Measurements from ENCODE around the gene SETD7.

The SETD7 gene

GRCh38 chr4:139575072-139575471, 19.1 kb upstream of the SETD7 start:
- no peak for DNase-seq (ENCODE audit: low read depth)

GRCh38 chr4:139574641-139575040, 18.6 kb upstream of the SETD7 start:
- no peak for DNase-seq (ENCODE audit: low read depth)
- TF ChIP-seq, protein P1, sequence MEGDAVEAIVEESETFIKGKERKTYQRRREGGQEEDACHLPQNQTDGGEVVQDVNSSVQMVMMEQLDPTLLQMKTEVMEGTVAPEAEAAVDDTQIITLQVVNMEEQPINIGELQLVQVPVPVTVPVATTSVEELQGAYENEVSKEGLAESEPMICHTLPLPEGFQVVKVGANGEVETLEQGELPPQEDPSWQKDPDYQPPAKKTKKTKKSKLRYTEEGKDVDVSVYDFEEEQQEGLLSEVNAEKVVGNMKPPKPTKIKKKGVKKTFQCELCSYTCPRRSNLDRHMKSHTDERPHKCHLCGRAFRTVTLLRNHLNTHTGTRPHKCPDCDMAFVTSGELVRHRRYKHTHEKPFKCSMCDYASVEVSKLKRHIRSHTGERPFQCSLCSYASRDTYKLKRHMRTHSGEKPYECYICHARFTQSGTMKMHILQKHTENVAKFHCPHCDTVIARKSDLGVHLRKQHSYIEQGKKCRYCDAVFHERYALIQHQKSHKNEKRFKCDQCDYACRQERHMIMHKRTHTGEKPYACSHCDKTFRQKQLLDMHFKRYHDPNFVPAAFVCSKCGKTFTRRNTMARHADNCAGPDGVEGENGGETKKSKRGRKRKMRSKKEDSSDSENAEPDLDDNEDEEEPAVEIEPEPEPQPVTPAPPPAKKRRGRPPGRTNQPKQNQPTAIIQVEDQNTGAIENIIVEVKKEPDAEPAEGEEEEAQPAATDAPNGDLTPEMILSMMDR (IDR thresholded peaks at IDR 0.05; ENCODE audit: low read depth, low read length, missing control alignments): no peak
- H3K4me3 ChIP-seq (ENCODE audit: low read depth, low read length): no peak overlapping the region

More at GRCh38 chr4:139575072-139575471, 19.1 kb upstream of the SETD7 start:
- no peak overlapping the region for H3K4me3 ChIP-seq (ENCODE audit: low read depth, low read length)
- TF ChIP-seq, protein P1 (IDR thresholded peaks at IDR 0.05; ENCODE audit: low read depth, low read length, missing control alignments): no peak

DNA sequence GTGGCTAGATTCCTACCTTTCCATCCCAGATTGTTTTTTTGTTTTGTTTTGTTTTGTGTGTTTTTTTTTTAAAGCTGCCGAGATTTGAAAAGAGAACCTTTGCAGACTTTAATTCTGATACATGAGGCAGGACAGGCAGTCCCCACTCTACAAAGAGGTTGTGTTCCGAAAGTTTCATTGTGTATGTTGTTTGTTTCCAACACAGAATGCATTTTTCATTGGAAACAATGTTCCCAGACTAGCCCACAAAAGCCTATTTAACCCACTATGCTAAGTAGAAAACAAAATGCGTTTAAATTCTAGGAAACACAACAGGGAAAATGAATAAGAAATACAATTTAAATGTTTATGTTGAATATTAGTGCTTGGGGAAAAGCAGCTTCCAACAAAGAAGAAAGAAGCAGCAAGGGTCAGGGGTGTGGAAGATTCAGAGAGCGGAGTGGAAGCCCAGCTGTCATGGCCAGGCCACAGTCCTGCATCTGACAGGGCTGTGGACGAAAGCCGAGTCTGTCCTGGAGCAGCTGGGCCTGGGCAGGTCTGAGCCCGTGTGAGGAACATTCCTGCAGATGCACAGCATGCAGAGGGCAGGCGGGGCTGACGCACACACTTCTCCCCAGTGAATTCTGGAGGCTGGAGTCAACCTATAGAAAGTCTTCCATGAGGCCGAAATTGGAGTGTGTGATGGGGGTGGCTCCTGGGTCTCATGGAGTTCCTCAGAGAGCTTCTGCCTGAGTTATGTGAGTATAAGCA, 12.4 kb upstream of the SETD7 start:
- no peak for DNase-seq (ENCODE audit: low read depth)
- TF ChIP-seq, protein P1 (IDR thresholded peaks at IDR 0.05; ENCODE audit: low read depth, low read length, missing control alignments): no peak
- H3K4me3 ChIP-seq (ENCODE audit: low read depth, low read length): no peak overlapping the region

DNA sequence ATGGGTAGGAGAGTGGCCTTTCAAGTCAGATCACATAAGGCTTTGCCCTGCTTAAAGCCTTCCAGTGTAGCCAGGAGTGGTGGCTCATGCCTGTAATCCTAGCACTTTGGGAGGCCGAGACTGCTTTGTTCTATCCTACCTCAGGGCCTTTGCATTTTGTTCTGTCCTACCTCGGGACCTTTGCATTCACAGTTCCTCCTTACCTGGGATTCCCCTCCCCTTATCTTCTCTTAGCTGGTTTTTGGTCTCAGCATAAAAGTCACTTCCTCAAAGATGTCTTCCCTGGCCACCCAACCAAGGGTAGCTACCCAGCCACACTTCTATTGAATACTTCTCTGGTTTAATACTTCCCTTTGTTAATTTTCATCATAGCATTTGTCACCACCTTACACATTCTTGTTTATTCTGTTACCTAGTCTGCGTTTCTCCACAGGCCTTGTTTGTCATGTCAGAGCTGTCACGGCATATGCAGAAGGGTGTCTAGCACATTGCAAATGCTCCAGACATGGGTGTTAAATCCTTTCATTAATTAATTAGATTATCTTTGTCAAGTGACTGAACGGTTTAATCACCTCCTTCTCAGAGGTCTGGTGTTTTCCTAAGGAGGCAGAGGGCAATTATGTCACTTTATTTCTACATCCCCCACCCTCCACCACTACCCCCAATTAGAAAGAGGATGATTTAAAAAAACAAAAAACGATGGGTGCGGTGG, 11.3 kb upstream of the SETD7 start:
- no peak overlapping the region for H3K4me3 ChIP-seq (ENCODE audit: low read depth, low read length)
- no peak for DNase-seq (ENCODE audit: low read depth)
- TF ChIP-seq, protein P1 (IDR thresholded peaks at IDR 0.05; ENCODE audit: low read depth, low read length, missing control alignments): no peak

DNA sequence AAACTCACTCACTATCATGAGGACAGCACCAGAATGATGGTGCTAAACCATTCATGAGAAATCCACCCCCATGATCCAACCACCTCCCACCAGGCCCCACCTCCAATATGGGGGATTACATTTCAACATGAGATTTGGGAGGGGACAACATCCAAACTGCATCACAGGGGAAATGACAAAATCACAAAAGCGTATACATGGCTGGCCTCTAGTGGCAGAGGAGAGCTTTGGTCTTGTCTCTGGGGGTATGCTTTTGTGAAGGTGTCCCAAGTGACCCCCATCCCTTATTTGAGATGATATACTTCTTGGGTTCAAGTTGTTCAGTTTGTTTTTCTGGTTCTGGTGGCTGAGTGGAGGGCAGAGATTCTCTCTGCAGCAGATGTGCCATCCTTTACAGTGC, 8.5 kb upstream of the SETD7 start:
- no peak for DNase-seq (ENCODE audit: low read depth)
- H3K4me3 ChIP-seq (ENCODE audit: low read depth, low read length): no peak overlapping the region
- TF ChIP-seq, protein P1 (IDR thresholded peaks at IDR 0.05; ENCODE audit: low read depth, low read length, missing control alignments): peak; percentile 34

GRCh38 chr4:139563515-139563914, 7.5 kb upstream of the SETD7 start:
- H3K4me3 ChIP-seq (ENCODE audit: low read depth, low read length): no peak overlapping the region
- no peak for DNase-seq (ENCODE audit: low read depth)
- TF ChIP-seq, protein P1 (IDR thresholded peaks at IDR 0.05; ENCODE audit: low read depth, low read length, missing control alignments): no peak

Data from GM12864 (cell line).